ENCODE data around the gene PEMT.

PEMT gene

DNA sequence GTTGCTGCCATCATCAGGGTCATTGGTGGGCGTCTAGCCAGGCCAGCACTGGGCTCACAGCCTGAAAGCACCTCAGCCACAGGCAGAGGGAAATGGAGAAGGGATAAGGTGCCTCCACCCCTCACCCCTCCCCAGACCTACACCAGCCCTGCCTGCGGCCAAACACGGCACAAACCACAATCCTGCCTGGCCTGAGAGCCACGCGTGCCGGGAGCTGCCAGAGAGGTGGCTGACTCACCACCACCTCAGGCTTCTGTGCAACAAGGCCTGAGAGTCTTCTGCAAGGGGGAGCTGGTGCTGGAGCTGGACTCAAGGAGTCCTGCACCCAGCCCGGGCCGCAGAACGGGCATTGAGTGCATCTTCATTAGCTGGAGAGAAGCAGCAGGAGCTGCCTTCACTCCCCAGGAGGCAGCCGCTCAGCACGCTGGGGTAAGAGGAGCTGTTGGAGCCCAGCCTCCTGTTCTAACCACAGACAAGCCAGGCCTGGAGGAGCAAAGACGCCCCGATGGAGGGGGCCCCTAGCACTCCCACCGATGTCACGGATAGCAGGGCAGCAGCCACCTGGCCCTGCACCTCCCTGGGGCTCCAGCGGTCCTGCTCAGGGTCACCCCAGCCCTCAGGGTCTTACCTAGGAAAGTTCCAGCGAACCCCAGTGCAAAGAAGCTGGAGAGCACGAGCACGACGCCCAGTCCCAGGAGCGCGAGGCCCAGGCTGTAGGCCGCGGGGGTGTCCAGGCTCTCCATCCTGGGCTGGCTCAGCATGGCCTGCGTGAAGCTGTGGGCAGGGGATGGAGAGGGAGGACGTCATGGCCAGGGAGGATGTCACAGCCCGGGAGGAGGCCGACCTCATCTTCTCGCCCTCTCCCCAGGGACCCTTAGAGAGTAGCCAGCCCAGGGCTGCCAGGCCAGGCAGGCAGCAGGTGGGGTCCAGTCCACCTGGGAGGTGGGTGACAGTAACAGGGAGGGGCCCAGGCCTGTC is 79.3 kb downstream of the PEMT start:
- no peak for DNase-seq

DNA sequence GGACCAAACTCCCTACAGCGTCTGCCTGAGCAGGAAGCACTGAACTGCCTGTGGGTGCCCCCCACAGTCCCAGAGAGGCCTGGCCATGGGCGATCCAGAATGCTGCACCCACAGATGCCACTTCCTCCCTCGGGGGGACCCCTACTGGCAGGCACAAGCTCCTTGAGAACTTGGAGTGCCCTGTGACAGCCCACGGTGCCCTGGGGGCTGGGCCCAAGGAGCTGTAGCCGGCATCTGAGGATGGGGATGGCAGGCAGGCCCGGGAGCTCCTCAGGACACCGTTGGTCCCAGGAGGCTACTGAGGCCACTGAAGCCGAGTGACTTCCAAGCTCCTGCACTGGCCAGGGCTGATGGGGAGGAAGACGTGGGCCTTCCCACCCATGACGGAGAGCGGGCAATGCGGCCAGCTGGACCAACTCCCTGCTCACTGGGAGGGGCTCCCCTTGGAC is 80.2 kb downstream of the PEMT start:
- DNase-seq = no peak

DNA sequence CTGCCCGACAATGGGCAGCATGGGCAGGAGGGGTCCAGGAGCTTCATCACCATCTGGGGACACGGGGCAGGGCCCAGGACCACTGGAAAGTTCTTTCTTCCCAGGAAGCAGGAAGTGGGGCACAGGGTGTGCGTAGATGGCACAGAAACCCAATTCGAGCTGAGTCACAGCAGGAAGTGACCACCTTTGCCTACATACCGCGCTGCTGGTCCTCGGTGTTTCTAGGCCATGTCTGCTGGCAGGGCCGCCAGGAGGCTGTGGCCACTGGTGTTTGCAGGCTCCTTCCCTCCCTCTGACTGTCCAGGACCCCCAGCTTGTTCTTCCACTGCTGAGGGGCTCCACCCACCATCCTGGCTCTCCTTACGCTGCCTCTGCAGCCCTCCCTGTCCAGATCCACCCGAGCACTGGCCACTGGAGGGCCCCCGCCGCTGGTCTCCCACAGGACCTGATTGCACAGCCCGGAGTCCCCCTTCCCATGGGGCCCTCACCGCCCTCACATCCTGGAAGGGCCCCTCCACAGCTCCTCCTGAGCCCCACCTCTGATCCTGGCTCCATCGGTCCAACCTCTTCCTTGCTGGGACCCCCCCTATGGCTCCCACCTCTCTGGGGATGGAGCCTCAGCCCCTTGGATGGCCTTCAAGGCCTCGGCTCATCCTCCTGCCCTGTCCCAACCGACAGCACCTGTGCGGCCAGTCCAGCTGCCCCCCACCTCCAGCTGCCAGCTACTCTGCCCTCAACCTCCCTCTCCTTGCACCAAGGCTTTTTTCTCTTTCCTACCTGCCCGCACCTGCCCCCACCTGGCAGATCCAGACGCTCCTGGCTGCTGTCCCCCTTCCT is 80.8 kb downstream of the PEMT start:
- DNase-seq = no peak

DNA sequence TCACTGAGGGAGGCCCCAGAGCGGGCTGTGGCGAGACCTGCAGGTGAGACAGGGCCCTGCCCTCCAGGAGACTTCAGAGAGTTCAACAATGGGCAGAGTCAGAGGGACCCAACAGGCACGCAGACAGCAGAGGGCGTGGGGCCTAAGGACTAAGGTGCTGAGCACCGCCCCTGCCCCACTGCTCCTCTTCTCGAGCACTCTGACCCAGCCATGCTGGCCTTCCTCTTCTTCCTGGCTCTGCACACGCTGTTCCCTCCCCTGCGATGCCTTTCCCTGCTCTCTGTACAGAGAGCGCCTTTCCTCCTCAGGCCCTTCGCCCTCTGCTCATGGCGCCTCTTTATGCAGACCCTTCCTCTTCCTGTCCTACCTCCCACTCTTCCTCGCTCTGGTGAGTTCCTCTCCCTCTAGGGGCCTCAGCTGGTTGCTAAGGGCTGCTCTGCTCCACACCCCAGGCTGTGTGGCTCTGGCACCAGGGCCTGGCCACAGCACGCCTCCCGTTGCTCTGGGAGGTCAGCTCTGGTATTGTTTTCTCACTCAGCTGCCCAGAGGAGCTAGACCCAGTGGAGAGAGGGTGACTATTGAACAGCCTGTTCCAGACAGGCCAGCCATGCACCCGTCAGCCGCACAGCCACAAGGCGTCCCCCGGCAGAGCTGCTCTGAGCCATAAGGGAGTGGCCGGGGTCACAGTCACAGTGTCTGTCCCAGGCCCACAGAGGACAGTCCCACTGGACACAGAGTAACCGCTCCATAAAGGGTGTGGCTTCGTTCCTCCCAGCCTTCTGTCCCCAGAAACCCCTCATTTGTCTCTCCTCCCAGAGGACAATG is 81.7 kb downstream of the PEMT start:
- no peak for DNase-seq

DNA sequence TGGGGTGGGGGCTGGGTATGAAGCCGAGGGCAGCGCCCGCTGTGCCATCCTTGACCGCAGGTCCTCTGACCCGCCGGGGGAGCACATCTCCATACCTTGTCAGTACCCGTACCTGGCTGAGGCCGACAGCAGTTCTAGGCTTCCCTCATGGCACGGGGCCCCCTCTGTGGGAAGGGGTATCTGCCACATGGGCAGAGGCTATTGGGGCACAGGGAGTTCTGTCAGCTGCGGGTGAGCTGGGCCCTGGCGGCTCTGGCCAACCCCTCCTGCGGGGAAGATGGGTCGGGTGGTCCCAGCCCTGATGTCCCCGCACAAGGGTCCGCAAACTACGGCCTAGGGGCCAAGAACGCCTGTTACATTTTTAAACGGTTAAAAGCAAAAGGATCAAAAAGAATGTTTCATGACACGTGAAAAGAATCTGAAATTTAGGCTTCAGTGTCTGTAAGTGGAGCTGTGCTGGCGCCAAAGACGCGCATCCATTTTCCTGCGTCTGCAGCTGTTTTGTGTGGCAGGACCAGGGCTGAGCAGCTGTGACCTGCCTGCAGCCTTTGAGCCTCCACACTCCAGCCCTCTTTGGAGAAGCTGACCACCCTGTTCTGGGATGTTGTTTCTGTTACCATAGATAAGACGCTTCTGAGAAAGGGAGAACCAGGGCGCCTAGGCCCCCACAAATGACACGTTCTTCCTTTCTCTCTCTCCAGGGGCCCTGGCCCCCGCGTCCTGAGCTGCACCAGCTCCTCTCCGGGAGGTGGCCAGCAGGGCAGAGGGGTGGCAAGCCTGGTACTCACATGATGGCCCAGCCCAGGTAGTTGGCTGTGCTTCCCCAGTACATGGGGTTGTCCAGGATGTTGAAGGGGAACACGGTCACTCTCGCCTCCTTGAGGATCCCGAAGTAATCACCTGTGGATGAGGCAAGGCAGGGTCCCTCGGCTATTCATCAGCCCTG is 82.6 kb downstream of the PEMT start:
- no peak for DNase-seq

DNA sequence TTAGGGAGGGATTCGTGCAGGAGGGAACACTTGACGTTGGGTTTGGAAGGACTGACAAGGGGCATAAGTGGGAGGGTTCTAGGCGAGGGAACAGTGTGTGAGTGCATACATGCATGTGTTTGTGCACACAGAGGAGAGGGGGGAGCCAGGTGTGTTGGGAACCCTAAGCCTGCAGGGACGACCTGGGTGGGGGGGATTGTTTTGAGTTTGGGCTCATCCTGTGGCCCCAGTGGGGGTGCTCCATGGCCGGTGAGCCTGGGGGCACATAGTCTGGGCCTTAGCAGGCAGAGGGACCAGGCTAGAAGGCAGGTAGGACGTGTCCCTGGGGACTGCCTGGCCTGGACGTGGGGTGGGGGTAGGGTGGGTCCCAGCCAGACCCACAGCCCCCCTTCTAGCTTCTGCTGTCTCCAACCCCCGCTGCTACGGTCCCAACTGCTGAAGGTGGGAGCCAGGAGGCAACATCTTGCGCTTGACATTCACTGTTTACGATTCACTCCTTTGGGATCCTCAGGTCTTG is 83.4 kb downstream of the PEMT start:
- no peak for DNase-seq

DNA sequence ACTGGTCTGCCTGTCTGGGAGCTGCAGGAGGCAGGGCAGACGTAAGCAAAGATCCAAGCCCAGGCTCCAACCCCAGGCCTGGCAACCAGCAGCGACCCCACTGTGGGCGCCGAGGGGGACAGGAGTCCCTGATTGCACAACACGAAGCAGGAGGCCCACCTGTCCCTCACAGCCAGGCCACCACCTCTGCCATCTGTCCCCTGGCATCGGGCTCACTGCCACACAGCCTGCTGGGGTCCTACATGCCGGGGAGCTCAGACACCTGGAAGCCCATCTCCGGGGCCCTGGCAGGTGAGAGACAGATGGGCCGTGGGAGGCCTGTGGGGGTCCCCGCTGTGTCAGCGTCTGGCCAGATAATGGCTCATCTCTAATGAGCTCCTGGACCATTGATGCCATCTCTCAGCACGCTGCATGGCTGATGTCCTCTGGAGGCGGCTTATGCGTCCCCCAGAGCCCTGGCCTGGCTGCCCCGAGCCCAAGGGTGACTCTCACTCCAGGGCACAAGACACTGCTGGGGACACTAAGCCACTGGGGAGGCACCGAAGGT is 84.0 kb downstream of the PEMT start:
- no peak for DNase-seq

DNA sequence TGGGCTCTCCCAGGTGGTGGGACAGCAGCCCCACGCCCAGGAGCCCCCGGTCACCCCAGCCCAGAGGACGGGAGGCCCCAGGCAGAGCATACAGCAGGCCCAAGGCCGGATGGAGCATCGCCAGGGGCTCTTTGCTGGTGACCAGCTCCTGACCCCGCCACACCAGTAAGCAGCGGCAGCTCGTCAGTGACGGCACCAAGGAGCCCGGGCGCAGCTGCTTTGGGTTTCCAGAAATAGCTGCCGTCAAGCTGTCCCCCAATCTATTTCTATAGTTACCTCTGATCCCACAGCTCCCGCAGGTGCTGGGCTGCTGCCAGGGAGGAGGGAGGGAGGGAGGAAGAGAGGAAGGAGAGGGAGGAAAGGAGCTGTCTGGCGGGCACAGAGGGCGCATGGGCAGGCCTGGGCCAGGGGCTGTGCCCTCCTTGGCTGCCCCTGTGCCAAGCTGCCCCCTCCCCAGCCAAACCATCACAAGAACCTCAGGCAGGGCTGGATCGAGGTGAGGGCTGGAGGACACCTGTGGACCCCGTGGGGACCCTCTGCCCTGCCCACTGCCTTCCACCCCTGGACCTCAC is 84.5 kb downstream of the PEMT start:
- DNase-seq = no peak

DNA sequence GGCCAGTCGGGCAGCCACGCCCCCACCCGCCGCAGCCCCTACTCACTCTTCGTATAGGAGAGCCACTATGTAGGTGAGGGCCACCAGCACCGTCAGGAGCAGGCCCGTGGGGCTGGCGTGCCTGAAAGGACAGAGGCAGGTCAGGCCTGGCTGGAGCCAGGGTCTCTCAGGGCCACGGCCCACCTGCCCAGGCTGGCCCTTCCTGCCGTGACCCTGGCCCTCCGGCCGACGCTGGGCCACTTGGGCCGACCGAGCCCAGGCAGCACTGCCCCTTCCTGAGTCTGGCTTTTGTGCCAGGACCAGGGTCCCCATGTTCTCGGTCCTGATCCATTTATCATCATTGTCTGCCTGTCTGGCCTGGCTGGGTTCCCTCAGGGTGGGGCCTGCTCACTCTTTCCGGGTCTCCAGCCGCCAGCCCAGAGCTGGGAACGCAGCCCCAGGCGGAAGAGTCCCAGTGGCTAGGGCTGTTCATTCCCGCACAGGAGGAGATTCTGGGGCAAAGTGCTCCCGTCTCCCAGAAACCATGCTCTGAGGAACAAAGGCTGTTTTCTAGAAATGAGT is 85.2 kb downstream of the PEMT start:
- no peak for DNase-seq

DNA sequence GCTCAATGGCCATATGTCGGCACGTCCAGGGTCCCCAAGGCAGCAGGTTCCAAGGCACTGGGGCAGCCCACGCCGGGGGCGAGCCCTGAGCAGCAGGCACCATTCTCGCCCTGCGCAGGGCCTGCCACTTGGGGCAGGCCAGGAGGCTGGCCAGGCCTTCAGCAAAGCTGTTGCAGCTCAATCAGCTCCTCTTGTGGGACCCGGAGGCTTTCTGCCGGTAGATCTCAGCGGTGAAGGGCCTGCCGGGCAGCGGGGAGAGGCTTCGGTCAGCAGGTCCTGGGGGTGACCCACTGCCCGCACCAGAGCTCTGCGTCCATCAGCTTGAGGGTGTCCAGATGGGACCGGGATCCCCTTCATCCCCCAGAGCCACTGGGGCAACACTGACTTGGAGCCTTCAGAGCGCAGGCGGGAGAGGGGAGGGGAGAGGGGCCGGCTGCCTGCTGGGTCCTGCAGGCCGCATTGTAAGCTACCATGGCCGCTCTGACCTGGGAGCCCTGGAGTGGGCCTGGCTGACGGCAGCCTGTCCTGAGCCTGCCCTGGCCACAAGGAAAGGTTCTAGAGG is 85.8 kb downstream of the PEMT start:
- no peak for DNase-seq

DNA sequence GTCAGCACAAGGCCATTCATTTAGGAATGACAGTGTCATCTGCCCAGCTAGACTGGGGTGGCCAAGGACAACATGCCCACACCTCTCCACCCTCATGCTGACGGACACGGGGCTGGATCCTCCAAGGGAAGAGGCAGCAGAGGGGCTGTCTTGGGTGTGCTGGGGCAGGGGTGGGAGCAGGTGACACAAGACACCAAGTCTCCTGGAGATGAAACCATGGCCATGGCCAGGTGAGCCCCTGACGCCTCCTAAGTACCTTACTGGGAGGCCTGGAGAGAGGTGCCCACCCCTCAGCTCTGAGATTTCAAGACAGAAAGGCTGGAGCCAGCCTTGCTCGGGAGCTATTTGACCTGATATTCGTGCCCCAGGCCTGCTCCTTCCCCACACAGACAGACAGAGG is 86.4 kb downstream of the PEMT start:
- DNase-seq = no peak

DNA sequence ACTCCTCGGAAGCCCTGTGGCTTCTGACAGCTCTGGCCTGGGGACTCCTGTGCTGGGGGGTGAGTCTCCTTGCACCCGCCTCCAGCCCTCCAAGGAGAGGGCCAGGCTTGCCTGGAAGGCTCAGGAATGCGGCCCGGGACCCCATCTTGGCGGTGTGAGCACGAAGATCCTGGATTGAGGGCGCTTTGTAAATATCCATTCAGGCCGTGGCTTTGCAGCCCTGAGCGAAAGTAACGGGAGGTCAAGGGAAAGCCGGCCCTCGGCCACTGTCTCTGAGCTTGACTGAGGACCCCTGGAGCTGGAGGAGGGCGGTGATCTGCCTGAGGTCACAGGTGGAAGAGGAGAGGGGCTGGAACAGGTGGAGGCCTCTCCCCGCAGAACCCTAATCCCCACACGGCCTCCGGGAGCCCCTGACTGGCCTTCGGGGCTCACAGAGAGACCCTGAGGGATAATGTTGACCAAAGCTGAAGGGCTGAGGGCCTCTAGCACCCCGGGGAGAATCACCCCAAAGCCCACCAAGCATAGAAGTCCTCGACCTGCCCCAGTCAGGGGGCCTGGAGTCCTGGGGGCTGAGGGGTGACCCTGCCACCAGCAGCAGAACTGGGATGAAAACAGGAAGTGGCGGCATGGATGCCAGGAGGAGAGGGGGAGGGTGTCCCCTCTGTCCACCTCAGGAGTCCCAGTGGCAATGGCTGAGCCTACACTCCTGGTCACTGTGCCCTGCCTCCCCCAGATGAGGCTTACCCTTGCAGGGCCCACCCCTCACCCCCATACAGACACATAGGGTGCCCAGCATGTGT is 87.0 kb downstream of the PEMT start:
- DNase-seq = no peak

DNA sequence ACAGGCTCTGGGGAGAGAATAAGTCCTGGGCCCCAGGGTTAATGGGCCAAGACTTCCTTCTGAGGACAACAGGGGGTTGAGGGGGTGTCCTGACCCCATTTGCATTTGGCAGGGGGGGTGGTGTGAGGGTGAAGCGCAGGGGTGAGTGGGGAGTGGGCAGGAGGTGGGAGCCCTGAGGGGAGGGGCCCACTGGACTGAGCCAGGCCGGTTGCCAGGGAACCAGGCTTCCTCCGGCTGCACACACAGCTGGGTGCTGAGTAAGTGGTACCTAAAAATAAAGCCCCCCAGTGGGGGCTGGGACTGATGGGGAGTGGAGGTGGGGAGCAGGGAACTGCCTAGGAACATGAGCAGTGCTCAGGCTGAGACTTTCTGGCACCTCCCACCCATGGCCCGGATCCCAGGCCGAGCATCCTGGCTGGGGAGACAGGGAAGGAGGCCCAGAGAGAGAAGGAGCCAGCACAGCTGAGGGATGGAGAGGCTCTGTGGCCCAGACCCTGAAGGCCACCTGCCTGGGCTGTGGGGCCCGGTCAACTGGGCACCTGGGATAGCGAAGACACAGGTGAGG is 87.9 kb downstream of the PEMT start:
- DNase-seq = no peak

DNA sequence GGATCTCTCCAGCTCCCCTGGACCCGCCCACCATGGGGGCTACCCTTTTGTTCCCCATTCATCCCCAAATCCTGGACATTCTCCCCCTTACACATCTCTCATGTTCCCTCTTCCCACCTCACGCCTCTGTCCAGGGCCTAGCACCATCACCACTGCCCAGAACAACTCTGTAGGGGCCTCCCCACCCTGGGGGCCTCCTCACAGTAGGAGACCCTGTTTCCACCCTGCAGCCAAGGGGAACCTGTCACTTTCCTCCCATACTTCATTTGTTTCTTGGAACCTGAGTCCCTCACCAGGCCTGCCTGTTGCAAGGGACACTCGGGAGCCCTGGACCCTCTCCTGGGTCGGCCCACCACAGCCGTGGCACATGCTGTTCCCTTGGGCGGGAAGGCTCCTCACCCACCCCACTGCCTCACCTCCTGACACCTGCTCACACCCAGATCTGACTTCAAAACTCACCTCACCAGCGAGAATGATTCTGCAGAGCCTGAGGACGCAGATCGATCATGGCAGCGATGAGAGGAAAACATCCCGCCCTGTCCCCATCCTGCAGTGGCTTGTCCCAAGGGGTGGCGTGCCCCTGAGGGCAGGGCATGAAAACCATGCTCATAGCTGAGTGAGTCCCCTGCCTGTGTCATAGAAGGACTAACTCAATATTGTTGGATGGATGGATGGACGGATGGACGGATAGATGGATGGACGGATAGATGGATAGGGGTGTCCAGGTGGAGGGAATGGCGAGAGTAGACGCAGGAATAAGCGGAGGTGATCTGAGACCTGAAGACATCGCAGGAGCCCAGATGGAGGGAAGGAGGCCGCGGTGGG is 88.6 kb downstream of the PEMT start:
- no peak for DNase-seq

DNA sequence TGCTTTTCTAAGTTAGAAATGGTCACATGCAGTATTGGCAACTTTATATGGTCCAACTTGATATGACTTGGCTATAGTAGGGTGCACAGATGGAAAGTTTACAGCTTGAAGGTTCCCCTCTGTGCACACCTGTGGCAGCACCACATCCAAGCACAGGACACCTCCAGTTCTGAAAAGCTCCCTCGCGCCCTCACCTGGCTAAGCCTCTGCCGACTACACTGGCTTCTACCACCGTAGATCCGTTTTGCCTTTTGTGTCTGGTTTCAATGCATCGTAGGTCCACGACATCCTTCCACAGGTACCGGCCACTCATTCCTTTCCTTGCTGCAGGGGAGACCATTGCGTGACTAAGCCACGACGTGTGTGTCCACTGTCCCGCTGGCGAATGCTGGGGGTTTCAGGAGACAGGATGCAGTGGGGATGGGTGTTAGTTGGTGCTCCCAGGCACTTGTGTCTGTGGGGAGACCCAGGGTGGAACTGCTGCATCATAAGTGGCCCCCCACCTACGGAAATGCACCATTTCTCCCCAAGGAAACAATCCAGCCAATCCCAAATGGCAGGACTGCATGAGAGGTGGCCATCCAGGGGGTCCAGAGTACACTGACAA is 90.4 kb downstream of the PEMT start:
- DNase-seq = no peak

DNA sequence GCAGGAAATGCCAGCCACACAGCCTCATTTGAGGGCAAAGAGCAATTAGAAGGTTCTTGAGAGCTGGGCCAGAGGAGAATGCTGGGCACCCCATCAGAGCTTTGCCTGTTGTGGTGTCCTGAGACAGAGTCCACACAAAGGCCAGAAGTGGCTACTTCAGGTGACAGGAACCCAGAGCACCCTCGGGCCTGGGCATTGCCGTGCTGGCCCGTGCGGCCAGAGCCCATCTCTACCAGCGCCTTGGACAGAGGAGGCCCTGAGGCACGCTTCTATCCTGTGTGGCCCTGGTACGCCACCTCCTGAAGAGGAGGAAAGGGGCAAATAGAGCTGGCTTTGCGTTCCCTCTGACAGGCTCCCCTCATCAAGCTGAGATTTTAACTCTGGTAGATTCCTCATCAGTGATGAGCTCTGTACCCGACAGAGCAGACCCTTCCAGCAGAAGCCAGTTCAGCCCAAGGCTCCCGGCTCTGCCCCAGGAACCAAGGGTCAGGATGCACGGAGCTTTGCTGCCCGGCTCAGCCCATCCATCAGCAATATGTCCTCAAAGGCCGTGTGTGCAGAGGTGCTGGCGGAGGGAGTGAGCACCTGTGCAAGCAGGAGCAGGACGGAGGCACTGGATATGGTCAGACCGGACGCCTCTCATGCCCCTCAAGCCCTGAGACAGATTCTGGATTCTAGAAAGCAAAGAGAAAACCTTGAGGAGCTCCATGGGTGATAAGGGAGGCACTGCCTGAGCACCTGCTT is 91.9 kb downstream of the PEMT start:
- DNase-seq = no peak

All from NCI-H2029 (cell line).